ENCODE results near the gene MYCT1.

Gene MYCT1

DNA sequence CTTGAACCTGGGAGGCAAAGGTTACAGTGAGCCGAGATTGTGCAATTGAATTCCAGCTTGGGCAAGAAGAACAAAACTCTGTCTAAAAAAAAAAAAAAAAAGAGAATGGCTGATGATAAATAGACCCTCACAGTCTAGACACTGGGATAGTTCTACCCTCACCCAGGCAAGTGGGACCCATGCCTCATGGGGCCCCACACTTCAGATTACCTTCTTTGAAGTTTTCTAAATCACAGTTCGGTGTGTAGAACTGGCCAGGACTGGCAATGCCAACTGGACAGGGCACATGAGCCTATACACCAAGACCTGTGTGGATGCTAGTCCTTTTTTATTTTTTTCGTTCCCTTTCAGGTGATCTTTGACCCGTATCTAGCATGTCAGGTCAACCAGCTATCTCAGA is 28.6 kb downstream of the MYCT1 start:
- no peak for DNase-seq

- no peak for DNase-seq
Observed at GRCh38 chr6:152727507-152727906, 29.8 kb downstream of the MYCT1 start.

GRCh38 chr6:152734630-152735029 is 36.9 kb downstream of the MYCT1 start:
- DNase-seq = no peak

DNA sequence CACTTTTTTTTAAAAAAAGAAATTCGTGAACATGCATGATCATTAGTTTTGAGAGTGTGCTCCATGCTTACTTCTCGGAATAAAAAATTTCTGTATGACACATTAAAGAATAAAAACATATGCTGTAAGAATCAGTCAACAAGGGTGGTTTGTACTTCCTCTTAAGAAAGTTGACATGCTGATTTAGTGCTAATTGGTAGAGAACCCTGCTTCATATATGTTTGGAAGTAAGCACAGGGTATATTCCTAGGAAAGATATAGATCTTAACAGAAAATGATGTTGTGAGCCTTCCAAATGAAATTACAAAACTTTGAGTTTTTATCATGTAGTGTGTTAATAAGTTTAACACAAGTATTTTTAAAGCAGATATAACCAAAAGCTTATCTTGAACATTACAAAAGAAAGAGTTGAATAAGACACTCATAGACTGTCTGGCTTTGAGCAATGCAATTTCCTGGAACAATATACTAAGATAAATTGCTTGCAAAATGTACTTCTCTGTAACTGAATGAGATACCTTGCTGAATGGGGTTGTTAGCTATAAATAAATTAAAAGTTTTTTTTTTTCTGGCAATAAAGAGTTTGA is 39.1 kb downstream of the MYCT1 start:
- no peak for DNase-seq

GRCh38 chr6:152745509-152746171 is 47.9 kb downstream of the MYCT1 start:
- no peak for DNase-seq

DNA sequence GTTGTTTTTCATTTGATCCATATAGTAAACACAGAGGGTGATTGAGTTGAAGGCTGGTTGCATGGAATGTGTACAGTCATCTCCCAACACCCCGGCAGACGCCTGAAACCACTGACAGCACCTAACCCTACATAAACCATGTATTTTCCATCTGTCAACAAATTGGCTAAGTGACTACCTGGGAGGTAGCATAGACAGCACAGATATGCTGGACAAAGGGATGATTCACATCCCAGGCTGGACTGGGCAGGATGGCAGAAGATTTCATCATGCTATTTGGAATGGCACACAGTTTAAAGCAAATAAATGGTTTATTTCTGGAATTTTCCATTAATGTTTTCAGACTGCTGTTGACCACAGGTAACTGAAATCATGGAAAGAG is 48.5 kb downstream of the MYCT1 start:
- DNase-seq = no peak

GRCh38 chr6:152748843-152749242 is 51.1 kb downstream of the MYCT1 start:
- DNase-seq = no peak

DNA sequence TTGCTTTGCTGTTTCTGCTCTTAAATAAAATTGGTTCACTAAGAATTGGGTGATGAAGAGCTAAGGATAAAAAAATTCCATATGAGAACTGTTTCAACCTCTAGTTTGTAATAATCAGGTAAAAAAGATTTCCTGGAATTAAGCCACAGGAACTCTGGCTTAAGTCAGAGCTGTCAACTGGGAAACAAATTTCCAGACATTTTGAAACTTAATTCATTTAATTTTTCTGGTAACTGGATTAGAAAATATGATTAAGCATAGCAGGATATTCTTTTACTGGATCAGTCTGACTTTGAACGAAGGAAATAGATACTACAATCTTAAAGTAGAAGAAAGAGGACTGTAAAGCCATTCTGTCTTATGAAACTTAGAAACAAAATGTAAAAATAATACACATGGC is 51.6 kb downstream of the MYCT1 start:
- no peak for DNase-seq

DNA sequence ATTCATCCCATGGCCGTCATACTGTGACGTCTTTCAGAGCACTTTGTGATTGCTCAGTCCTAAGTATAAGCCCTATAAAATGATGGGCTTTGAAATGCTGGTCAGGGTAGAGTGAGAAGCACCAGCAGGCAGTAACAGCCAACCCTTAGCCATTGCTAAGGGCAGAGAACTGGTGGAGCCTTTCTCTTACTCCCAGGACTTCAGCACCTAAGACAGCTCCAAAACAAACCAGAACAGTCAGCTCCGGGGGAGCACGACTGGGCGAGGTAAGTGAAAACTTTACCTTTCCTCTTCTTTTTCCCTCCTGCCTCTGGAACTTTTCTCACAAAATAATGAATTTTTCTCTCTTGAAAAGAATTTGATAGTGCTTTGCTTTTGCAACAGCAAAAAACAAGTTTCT is 53.0 kb downstream of the MYCT1 start, which contains the start of gene VIP:
VIP (plus strand) TSS at position 104 of the 400 bp plus-strand sequence. CDS start 1,381 bp downstream, outside the sequence.
- no peak for DNase-seq

GRCh38 chr6:152765331-152765730 is 67.6 kb downstream of the MYCT1 start:
- DNase-seq = no peak

DNA sequence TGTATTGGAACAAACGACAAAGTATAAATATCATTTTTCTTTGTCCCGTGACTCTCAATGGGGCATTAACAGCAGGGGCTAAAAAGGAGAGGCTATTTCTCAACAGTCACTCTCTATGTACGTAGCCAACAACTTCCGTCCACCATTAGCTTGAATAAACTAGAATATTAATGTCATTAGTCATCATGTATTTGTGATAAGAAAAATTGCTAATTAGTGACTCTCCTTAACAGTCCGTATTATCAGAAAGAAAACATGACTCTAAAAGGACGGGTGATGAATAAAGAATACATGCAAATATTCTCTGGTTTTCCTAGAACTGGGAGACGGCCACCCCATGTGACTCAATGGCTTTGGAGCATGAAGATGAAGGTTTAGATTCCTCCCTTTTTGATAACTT is 71.5 kb downstream of the MYCT1 start:
- DNase-seq = no peak

- DNase-seq = no peak
Observed at GRCh38 chr6:152769993-152770392, 72.3 kb downstream of the MYCT1 start.

- no peak for DNase-seq
Observed at GRCh38 chr6:152771061-152771687, 73.5 kb downstream of the MYCT1 start.
